ENCODE measurements around the gene MYO5B.

DNA sequence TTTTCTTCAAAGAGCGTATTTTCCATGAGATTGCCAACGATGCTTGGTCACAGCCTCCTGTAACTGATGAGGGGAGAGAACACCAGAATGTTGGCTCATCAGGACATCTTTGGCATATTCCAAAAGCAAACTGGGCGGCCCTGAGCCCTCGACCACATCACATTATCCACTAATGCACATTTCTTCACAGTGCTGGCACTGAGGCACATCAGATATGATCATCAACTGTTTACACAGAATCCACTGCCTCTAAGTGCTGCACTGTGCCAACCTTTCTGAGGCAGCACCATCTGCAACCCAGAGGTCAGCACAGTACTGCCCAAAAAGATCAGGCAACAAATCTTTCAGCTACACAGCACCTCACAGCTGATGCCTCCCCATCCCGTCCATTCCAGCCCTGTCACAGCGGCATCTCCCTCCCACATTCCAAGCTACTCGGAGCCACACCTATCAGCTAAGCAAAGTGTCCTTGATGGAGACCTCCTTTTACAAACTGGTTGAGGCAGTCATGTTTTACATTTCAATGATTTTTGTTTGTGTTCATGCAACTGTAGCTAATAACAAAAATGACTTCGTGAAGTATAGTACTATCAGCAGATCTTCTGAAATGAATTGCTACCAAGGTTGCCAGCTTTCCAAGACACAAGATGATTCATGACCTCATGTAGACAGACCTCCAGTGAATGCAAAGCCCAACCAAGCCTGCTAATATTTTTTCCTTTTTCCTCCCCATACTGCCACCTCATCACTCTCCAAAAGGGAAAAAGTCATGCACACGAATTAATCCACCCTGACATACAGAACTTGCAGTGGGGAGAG, 32.3 kb downstream of the MYO5B start:
- TF ChIP-seq, protein P1, sequence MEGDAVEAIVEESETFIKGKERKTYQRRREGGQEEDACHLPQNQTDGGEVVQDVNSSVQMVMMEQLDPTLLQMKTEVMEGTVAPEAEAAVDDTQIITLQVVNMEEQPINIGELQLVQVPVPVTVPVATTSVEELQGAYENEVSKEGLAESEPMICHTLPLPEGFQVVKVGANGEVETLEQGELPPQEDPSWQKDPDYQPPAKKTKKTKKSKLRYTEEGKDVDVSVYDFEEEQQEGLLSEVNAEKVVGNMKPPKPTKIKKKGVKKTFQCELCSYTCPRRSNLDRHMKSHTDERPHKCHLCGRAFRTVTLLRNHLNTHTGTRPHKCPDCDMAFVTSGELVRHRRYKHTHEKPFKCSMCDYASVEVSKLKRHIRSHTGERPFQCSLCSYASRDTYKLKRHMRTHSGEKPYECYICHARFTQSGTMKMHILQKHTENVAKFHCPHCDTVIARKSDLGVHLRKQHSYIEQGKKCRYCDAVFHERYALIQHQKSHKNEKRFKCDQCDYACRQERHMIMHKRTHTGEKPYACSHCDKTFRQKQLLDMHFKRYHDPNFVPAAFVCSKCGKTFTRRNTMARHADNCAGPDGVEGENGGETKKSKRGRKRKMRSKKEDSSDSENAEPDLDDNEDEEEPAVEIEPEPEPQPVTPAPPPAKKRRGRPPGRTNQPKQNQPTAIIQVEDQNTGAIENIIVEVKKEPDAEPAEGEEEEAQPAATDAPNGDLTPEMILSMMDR (IDR thresholded peaks at IDR 0.05 in 2 of 3, conservative IDR thresholded peaks at IDR 0.05 in 1 of 3; ENCODE audit: borderline replicate concordance in 1 of 3, insufficient read depth in 1 of 3, low read depth in 2 of 3, low read length in 2 of 3): no peak
- no peak for TF ChIP-seq POLR2A (IDR thresholded peaks at IDR 0.05; ENCODE audit: borderline replicate concordance, extremely low read depth, insufficient read depth, insufficient read length)
- TF ChIP-seq, protein P2, sequence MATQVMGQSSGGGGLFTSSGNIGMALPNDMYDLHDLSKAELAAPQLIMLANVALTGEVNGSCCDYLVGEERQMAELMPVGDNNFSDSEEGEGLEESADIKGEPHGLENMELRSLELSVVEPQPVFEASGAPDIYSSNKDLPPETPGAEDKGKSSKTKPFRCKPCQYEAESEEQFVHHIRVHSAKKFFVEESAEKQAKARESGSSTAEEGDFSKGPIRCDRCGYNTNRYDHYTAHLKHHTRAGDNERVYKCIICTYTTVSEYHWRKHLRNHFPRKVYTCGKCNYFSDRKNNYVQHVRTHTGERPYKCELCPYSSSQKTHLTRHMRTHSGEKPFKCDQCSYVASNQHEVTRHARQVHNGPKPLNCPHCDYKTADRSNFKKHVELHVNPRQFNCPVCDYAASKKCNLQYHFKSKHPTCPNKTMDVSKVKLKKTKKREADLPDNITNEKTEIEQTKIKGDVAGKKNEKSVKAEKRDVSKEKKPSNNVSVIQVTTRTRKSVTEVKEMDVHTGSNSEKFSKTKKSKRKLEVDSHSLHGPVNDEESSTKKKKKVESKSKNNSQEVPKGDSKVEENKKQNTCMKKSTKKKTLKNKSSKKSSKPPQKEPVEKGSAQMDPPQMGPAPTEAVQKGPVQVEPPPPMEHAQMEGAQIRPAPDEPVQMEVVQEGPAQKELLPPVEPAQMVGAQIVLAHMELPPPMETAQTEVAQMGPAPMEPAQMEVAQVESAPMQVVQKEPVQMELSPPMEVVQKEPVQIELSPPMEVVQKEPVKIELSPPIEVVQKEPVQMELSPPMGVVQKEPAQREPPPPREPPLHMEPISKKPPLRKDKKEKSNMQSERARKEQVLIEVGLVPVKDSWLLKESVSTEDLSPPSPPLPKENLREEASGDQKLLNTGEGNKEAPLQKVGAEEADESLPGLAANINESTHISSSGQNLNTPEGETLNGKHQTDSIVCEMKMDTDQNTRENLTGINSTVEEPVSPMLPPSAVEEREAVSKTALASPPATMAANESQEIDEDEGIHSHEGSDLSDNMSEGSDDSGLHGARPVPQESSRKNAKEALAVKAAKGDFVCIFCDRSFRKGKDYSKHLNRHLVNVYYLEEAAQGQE (IDR thresholded peaks at IDR 0.05; ENCODE audit: low read depth): no peak
- no peak for TF ChIP-seq EZH2 (IDR thresholded peaks at IDR 0.05)
- TF ChIP-seq, protein P3, sequence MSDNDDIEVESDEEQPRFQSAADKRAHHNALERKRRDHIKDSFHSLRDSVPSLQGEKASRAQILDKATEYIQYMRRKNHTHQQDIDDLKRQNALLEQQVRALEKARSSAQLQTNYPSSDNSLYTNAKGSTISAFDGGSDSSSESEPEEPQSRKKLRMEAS (IDR thresholded peaks at IDR 0.05): no peak
- TF ChIP-seq RAD21 (IDR thresholded peaks at IDR 0.05; ENCODE audit: low read depth): no peak
- TF ChIP-seq TCF7L2 (IDR thresholded peaks at IDR 0.05; ENCODE audit: borderline replicate concordance, extremely low read depth, insufficient read depth, insufficient read length): no peak
- TF ChIP-seq EGR1 (IDR thresholded peaks at IDR 0.05; ENCODE audit: low read depth): no peak
- no peak for TF ChIP-seq CEBPB (IDR thresholded peaks at IDR 0.05; ENCODE audit: low read depth)
- TF ChIP-seq EZH2phosphoT487 (IDR thresholded peaks at IDR 0.05; ENCODE audit: borderline replicate concordance): no peak
- TF ChIP-seq CBX3 (IDR thresholded peaks at IDR 0.05; ENCODE audit: low read depth): no peak
